DMS153 treated with DMSO at 0.1 percent for 48 hours (cell line): ENCODE results near the gene FAM98A.

Experiments
- DNase-seq: peaks from one replicate; lab custom pipeline; 2025; ENCODE audit not compliant: unreplicated experiment; lab: John Stamatoyannopoulos, UW

Gene FAM98A

DNA sequence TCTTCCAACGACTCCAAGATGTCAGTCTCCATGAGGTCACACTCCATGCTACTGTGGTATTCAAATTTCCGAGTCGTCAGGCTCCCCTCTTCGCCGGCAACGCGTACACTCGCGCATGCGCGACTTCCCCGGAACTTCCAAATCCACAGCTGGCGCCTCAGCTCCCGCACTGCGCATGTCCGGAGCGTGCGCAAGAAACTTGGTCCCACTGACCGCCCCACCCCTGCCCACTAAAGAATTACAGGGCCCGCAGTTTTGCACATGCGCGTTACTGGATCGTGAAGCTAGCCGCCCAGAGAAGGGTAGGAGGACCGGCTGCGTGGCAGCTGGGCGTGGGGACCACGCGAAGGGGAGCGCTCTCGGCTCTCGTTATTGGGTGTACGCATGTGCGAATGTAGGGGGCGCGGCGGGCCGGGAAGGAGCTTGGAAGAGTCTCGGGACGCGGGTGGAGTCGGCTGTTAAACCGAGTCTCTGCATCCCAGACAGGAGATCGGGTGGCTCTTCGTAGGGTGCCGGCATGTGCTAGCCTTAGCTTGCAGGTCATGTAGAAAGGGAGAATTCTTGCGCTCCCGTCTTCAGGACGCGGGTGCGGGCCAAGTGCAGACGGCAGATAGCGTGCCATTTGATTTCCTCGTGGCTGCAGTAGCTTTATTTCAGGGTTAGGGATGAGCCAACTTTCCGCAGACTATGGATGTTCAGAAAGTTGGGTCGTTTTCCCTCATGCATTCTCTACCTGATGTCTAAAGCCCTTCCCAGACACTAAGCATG is at the start of gene FAM98A:
FAM98A (minus strand) TSS at position 125 of the 768 bp plus-strand sequence; CDS start at position 47, 78 bp downstream.
- DNase-seq: peak; percentile 95

DNA sequence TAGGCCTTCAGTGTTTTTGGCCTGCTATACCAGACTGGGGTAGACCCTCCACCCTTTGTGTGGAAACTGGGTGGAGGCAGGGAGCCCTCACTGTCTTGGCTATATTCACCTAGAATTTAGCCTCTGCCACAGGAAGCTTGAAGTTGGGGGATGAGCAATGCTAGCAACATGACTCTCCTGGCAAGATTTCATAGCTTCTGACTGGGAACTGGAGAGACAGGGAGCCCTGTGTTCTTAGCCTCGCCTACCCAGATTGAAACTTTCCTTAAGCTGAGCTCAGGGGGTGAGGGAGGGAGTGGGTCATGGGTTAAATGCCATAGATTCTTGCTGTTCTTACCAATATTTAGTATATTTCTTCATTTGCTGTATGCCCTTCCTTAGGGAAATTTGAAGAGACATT is 46.8 kb upstream of the FAM98A start:
- no peak for DNase-seq

- DNase-seq: no peak
Observed at GRCh38 chr2:33644215-33644614, 45.1 kb upstream of the FAM98A start.

DNA sequence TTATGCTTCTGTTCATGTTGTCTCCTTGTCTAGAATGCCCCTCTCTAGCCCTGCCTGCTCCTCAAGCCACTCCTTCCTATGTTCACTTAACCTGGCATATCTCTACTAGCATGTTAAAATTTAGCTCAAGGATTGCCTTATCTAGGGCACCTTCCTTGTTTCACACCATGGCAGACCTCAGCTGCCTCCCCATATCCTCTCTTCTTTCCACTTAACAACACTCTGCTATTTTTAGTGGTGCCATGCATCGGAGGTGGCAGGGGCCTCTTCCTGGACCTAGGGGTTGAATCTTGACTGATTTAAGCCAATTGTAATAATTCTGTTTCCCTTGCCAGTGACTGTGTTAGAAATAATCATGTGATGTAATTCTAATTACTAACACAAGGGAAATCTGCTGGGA is 36.9 kb upstream of the FAM98A start:
- DNase-seq: no peak

GRCh38 chr2:33634261-33634910 is 35.3 kb upstream of the FAM98A start:
- DNase-seq: no peak

DNA sequence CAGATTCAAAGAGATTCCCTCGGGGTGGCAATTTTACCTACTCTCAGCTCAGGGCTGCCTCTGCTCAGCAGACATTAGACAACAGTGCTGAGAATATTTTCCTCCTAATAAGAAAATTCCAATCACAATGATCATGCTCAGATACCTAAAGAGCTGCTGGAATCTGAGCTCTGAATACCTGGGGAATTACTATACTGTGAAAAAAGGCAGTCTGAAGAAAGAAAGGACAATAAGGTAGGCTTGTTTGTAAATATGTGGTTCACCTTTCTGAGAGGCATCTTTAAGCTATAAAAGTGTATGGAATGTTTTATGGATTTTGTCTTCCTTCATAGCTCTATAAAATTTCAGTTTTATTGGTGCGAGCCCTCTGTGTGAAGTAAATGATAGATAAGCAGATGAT is 34.2 kb upstream of the FAM98A start:
- DNase-seq: no peak

DNA sequence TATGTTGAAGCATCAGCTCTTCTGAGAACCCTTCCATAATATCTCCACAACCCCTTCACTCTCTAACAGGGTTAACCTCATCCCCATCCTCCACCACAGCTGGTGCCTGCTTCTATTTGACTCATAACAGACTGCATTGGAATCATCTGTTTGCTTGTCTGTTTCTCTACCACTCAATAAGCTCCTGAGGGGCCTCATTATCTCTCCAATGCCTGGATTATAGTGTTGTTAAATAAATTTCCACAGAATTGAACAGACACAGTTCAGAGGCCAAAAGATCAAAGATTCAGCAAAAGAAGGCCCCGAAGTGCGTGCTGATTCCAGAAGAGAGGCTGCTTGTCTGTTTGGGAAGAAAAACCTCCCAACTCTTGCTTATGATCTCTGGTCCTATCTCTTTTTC is 33.7 kb upstream of the FAM98A start:
- DNase-seq: no peak

DNA sequence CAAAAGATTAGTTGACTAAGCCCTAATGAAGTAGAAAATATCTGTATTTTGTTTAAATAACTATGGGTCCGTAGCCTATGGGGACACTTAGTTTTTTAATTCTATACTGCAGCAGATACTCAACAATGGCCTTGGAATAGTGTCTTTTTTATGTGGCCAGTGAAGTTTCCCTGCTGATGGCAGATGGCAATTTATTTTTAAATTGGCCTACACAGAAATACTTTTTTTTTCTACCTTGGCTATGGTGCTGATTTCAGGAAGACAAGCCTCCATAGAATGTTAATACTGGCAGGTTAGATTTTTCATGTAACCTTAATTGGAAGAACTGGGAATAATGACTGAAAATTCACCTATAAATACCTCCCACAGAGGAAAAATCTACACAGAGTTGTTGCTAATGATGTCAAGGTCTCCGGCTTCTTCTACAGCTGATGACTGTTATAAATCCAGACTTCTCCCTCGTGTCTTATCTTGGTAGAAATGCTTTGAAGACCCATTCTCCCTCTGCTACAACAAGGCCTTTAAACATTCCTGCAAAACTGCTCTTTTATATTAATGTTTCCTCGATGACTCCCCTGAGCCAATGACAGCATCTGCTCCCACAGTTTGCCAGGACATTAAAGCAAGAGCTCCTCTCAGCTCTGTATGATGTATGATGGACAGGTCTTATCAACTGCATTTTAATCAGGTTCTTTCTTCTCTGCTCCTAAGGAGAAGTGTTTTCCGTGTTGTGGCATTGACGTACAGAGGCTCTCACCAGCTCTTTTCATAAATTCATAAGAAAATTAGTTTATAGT is 29.1 kb upstream of the FAM98A start:
- no peak for DNase-seq

DNA sequence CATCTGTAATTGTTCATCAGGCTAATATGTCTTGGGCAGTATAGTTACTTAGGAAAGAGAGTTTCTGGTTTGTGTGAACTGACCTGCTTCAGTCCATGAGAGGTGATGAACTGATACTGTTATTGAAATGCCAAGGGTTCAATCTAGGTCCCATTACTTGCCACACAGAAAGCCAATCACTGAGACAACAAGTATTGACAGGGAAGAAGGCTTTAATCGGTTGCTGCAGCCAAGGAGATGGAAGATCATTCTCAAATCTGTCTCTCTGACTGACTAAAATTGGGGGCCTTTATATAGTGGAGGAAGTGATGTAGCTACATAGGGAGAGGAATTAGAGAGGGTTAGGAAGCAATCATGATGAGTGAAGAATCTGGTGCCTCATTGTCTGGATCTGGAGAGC is 19.9 kb upstream of the FAM98A start:
- DNase-seq: no peak

DNA sequence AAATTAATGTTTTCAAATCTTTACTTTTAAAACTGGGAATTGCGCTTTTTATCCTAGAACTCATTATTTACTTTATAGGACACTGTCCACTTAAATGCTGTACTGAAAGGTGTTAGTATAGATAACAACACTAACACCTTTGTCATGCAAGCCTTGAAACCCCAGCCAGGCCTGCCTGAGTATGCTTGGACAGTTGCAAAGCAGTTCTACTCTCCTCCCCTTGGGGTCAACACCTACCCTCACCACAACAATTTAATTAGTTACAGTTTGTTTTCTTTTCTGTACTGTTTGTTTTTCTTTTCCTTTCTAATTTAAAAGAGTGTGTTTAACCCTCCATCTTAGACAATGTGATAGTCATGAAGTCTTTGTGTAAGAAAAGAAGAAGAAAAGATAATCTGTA is 18.9 kb upstream of the FAM98A start:
- DNase-seq: no peak

GRCh38 chr2:33617401-33617800 is 18.3 kb upstream of the FAM98A start:
- no peak for DNase-seq

GRCh38 chr2:33616873-33617272 is 17.8 kb upstream of the FAM98A start:
- no peak for DNase-seq

DNA sequence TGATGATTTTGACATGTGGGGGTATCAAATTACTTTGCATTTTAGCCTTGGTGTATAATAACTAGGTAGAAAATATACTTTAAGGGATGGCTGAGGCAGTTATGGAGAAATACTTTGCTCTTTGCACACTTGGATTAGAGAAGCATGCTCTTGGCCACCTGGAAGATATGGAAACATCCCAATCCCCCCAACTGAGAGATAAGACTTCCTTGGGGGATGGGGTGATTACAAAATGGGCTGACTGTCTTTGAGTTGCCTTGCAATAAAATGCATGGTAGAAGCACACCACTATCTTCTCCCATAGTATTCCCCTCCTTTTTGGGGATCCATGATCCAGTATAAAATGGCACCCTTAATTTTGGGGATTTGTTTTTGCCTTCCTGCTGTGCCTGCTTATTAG is 15.1 kb upstream of the FAM98A start:
- DNase-seq: no peak

DNA sequence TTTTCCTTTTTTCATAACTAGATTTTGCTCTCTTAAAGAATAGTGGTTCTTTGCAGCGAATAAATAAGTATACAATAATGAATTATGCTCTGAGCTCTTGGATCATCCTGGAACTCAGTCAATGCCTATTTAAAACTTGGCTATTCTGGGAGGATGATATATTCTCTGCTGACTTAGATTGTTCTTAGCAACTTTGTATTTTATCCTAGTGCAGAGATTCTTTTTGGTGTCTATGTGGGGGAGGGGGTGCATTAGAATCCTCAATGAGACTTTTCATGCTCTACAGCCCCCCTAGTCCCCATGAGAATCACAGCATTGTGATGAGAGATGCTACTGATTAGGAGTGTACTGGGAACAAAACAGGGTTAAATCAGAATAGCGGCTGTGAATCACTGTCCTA is 8.8 kb upstream of the FAM98A start:
- DNase-seq: no peak

- DNase-seq: no peak
Observed at GRCh38 chr2:33607251-33607721, 8.2 kb upstream of the FAM98A start.

DNA sequence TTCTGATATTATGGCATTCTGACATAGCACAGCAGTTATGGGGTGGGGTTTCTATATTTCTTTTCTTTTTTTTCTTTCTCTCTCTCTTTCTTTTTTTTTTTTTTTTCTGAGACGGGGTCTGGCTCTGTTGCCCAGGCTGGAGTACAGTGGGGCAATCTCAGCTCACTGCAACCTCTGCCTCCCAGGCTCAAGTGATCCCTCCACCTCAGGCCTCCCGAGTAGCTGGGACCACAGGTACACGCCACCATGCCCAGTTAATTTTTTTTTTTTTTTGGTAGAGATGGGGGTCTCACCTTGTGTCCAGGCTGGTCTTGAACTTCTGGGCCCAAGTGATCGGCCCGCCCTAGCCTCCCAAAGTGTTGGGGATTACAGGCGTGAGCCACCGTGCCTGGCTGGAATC is 7.5 kb upstream of the FAM98A start:
- no peak for DNase-seq

DNA sequence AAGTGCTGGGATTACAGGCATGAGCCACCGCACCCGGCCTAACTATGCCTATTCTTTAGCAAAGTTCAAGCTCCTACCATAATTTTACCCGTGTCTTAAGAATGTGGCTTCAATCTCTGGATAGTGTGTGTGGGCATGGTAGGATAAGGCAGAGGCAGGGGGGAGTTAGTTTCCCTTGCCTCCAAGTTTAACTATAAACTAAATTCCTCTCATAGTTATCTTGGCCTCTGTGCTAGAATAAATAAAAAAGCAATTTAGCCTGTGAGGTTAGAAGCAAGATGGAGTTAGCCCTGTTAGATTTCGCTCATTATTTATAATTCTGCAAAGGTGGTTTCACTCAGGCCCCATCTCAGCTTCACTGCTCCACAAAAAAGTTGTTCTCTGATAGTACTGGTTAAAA is 7.0 kb upstream of the FAM98A start:
- no peak for DNase-seq

DNA sequence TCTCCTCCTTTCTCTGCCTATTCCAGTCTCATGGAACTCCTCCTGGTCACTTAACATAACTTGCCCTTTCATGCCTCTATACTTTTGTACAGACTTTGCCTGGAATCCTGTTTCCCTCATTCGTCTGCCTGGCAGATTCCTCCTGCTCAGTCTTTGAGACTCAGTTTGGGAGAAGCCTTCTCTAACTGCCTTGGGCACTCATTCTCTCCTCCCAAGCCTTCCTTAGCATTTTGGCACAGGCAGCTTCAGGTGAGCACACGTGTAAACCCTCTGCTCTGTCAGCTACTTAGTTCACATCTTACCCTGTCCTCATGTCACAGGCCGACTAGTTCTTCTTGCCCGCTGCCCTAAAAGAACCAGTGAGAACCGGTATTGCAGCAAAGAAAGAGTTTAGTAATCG is 6.0 kb upstream of the FAM98A start:
- DNase-seq: no peak

DNA sequence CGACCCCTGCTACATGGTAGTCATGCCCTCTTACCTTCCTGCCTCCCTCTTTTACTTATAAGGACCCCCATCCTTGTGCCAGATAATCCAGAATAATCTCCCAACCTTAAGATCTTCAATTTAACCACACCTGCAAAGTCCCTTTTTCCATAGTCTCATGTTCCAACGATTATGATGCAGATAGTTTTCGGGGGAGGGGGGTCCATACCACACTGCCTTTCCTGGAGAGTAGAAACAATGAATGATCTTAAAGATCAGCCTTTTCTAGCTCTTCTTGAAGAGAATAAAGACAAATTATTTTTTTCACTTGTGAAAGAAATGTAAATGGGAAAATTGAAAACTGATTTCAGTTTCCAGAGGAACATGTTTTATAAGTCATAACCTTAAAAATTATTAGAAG is 4.3 kb upstream of the FAM98A start:
- no peak for DNase-seq

DNA sequence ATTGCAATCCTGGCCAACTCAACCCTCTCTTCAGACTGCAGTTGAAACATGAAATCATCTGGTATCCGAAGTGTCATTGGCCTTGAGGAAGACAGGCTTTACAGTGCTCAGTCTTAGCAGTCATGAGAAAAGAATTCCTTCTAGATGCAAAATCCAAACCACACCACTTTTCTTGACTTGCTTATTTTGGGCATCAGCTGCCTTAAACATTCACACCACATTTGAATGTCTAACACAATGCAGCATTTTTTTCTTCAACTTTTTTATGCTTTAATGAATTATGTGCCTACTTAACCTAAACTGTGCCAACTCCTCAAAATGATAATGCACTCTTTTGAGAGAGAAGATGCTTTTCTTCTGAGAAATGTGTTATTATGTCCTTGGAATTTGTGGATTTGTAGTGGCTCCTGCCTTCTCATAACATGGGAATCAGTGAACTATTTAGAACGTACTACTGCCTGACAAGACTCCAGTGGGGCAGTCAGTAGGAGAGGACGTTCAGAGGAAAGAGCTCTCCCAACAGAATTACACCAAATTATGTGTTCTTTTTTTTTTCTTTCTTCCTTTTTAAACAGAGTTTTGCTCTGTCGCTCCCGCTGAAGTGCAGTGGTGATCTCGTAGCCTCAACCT is 3.2 kb upstream of the FAM98A start:
- DNase-seq: no peak

GRCh38 chr2:33599943-33600192 is 769 bp upstream of the FAM98A start:
- DNase-seq: no peak
